Sigmoid colon (tissue), 4 donors: ENCODE data around the gene EPHA7.

ENCODE experiments used
- EP300 ChIP-seq, 4 donors: sonication (generic); formaldehyde crosslinking; IDR thresholded peaks; one replicate each; pipeline ENCODE4 v1.6.1; 2017; ENCODE audit warnings: antibody characterized with exemption in 4 of 4
- POLR2A ChIP-seq, 2 donors: fragments of 450-650 bp; IDR thresholded peaks; one replicate each; pipeline ENCODE4 v1.6.1; 2016; ENCODE audit warnings: antibody characterized with exemption in 2 of 2, mild to moderate bottlenecking in 2 of 2, moderate library complexity in 2 of 2
- POLR2AphosphoS5 ChIP-seq, 4 donors: sonication (generic); formaldehyde crosslinking; IDR thresholded peaks; one replicate each; pipeline ENCODE4 v1.6.1; 2017; ENCODE audit warnings: antibody characterized with exemption in 4 of 4
- TF ChIP-seq, protein P1 (sequence below), 4 experiments: fragments of 450-650 bp in 3 of 4; fragments of 200-600 bp in 1 of 4; IDR thresholded peaks; one replicate each; pipeline ENCODE4 v1.5.1; 2016 to 2019; ENCODE audit warnings: antibody characterized with exemption in 4 of 4, mild to moderate bottlenecking in 3 of 4, moderate library complexity in 2 of 4

DNA sequence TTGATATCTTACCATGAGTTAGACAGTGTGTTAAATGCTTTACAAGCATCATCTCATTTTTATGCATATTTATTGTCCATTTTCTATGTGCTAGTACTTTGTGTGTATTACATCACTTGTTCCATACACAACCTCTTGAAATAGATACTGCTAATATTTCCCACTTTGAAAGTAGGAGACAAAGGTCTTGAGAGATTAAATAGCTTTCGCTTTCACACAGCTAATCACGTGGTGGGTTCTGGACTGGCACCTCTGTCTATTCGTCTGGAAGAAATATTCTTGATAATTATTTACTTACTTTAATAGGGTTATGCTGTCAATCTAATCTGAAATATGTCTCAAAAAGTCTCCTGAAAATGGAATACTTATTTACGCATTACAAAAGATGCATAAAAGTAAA is 30.2 kb downstream of the EPHA7 start:
- no peak for TF ChIP-seq POLR2A (IDR thresholded peaks at IDR 0.05)
- no peak for TF ChIP-seq POLR2AphosphoS5 (IDR thresholded peaks at IDR 0.05)
- TF ChIP-seq, protein P1, sequence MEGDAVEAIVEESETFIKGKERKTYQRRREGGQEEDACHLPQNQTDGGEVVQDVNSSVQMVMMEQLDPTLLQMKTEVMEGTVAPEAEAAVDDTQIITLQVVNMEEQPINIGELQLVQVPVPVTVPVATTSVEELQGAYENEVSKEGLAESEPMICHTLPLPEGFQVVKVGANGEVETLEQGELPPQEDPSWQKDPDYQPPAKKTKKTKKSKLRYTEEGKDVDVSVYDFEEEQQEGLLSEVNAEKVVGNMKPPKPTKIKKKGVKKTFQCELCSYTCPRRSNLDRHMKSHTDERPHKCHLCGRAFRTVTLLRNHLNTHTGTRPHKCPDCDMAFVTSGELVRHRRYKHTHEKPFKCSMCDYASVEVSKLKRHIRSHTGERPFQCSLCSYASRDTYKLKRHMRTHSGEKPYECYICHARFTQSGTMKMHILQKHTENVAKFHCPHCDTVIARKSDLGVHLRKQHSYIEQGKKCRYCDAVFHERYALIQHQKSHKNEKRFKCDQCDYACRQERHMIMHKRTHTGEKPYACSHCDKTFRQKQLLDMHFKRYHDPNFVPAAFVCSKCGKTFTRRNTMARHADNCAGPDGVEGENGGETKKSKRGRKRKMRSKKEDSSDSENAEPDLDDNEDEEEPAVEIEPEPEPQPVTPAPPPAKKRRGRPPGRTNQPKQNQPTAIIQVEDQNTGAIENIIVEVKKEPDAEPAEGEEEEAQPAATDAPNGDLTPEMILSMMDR (IDR thresholded peaks at IDR 0.05) = no peak
- no peak for TF ChIP-seq EP300 (IDR thresholded peaks at IDR 0.05)
